GM21529 (cell line): Measurements from ENCODE around the gene AFAP1.
"Not testable (repeated sequence)": the region's sequence is repeated elsewhere in the genome, so short reads cannot be mapped to it uniquely, and the experiment has no call there.

Source experiments
- ATAC-seq: cut with Tn5 transposase; IDR thresholded peaks from one replicate; pipeline ENCODE4 v1.9.1; 2021; ENCODE audit not compliant: unreplicated experiment

The AFAP1 gene

GRCh38 chr4:7947927-7948326 is 8.3 kb upstream of the AFAP1 start:
- no peak for ATAC-seq

GRCh38 chr4:7945709-7946380 is 6.2 kb upstream of the AFAP1 start:
- no peak for ATAC-seq

- no peak for ATAC-seq
Measured at GRCh38 chr4:7944599-7945220, 5.0 kb upstream of the AFAP1 start.

DNA sequence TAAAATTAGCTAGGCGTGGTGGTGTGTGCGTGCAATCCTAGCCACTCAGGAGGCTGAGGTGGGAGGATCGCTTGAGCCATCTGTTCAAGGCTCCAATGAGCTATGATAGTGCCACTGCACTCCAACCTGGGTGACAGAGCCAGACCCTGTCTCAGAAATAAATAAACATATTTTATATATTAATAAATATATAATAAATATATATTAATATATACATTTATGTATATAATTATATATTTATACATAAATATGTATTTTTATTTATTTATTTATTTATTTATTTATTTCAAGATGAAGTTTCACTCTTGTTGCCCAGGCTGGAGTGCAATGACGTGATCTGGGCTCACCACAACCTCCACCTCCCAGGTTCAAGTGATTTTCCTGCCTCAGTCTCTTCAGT is 4.0 kb upstream of the AFAP1 start:
- ATAC-seq, result not testable (repeated sequence)

GRCh38 chr4:7943211-7943610 is 3.5 kb upstream of the AFAP1 start:
- ATAC-seq, result no peak

DNA sequence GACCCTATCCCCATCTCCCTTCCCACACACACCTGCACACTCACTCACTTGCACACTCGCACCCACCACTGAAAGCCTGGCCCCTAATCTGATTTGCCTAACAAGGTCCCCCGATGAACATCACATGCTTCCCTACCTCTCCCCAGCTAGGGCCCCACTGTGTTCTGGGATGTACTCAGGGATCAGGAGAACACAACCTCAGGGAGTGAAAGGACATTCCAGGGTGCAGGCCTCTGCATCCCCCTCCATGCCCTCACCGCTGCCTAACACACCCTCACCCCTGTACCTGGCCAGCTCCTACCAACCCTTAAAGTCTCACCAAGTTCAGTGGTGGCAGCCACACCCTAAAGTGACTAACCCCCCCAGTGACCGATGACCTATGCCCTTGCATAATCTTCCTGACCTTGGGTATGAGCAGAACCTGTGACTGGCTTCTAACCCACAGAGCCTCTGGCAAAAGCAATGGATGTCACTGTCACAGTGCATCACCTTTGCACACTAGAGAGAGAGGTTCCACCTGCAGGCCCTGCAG is 2.4 kb upstream of the AFAP1 start:
- ATAC-seq, result no peak

GRCh38 chr4:7941111-7941964 is 1.7 kb upstream of the AFAP1 start:
- ATAC-seq, result no peak

GRCh38 chr4:7938609-7939376 is 868 bp downstream of the AFAP1 start:
- ATAC-seq, result no peak

DNA sequence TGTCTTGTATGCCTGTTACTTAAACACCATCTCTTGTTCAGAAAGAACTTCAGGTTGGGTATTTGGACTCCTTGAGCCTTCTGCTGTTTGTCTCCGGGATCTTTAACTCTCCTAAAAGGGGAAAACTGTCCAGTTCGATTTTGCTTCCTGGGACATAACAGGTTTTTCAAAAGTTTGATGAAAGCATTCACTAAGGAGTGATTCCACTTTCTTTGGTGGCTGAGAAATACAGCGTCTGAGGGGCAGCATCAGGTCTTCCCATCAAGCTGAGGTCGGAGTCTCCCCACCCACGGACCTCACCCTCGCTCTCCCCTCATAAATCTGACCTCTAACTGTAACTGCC is 1.4 kb downstream of the AFAP1 start:
- no peak for ATAC-seq

DNA sequence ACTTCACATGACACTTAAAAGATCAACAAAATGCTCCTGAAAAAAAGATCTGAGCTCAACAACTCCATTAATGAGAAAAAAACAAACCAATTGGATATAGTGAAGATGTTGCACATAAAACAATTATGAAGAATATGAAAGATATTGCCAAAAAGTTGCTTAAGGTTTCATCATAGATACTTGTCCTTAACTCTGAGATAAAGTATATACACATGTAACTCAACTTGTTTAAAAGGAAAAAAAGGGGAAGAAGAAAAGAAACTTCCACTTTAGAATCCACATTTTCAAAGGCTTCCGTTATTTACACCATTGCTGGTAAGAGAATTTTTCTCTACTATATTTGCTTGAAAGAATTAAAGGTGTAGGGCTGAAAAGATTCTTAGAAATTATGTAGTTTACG is 2.7 kb downstream of the AFAP1 start:
- ATAC-seq, result no peak

GRCh38 chr4:7933651-7934510 is 5.8 kb downstream of the AFAP1 start:
- ATAC-seq, result no peak

DNA sequence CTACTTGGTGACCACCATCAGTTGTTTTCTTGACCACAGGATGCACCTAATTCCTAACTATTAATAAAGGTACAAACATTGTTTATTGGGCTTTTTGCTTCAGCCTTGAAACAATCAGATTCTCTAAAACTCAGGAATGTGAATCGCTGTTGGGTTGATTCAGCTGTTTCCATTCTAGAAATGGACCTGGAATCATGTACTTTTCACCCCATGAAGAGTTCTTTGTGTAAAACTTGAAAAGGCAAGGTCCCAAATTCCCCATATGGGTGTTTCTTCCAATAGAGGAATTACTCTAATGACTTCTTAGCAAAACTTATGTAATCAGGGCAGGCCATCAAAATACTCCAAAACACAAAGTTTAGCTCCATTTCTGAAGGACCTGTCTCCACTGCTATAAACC is 7.4 kb downstream of the AFAP1 start:
- ATAC-seq, result no peak

GRCh38 chr4:7929118-7929951 is 10.3 kb downstream of the AFAP1 start:
- ATAC-seq, result no peak

GRCh38 chr4:7928711-7929110 is 10.9 kb downstream of the AFAP1 start:
- no peak for ATAC-seq

GRCh38 chr4:7926822-7927221 is 12.8 kb downstream of the AFAP1 start:
- ATAC-seq, result no peak

- no peak for ATAC-seq
Measured at GRCh38 chr4:7924570-7924969, 15.1 kb downstream of the AFAP1 start.

DNA sequence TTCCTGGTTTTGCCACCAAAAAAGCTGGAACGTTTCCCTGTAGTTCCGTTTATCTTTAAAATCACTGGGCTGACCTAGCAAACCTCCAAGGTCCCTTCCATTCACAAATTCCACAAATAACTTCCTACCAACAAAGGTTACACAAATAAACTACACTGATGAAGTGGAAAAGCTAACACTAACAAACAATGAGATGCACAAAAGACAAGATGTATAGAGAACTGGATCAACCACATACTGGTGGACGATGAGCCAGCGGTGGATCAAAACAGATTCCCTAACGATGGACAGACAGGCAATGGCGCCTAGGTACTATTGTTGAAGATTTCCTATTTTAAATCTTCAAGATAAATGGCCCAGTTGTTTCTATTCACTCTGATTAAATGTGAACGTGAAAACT is 15.5 kb downstream of the AFAP1 start:
- no peak for ATAC-seq

DNA sequence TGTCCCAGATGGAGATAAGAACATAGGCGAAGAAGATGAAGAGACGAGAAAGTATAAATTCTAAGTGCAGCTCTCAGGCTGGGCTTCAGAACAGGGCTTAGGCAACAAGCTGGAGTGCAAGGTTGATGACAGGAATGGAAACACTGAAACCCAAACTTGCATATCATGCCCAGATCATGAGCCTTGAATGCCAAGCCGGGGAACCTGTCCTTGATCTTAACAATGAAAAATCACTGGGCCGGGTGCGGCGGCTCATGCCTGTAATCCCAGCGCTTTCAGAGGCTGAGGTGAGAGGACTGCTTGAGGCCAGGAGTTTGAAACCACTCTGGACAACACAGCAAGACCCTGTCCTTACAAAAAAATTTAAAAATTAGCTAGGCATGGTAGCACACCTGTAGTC is 17.2 kb downstream of the AFAP1 start:
- no peak for ATAC-seq

DNA sequence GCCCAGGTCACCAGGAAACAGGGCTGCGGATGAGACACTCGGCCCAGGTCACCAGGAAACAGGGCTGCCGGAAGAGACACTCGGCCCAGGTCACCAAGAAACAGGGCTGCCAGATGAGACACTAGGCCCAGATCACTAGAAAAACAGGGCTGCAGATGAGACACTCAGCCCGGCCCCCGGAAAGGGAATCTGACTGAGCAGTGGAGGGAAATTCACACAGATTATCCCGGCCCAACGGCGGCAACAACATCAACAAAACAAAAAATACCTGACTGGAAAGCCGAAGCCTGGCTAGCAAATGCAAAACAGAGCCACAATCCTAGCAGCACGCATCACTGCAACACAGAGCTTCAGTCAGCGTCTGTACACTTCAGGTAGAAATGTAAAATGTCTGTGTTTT is 20.7 kb downstream of the AFAP1 start:
- ATAC-seq, result no peak
